ENCODE results near the gene ZFP28. TPM values are rescaled to one million over a fixed set of nuclear protein-coding genes. Genes with fewer than 3 reads are reported as not detected.

Gene ZFP28
- total RNA-seq (2014; rRNA removed; shearing (Covaris generic); ENCODE audit: low replicate concordance): not detected in 2 replicates

DNA sequence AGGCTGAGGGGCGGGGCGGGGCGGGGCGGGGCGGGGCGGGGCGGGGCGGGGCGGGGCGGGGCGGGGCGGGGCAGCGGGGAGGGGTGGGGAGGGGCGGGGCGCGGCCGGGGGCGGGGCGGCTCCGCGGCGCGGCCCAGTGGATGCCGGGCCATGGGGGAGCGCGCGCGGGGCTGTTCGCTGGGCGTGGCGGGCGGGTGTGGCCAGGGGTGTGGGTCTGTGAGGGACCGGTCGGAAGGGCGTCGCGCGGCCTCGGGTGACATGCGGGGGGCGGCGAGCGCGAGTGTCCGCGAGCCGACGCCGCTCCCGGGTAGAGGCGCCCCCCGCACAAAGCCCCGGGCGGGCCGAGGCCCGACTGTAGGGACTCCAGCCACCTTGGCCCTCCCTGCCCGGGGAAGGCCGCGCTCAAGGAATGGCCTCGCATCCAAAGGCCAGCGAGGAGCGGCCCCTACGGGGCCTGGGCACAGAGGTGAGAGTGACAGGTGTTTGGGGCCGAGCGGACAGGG, at the start of gene ZFP28:
Gene ZFP28, plus strand, starts transcription at position 188 of the 503 bp plus-strand sequence. Its CDS starts 71 bp downstream, at position 259.
- in situ Hi-C loops (cut with HindIII; ENCODE audit: low pct_unique_long_range_greater_than_20kb, low sequenced_read_pairs): no loop called here
- no peak for DNase-seq (ENCODE audit: low read depth)

DNA sequence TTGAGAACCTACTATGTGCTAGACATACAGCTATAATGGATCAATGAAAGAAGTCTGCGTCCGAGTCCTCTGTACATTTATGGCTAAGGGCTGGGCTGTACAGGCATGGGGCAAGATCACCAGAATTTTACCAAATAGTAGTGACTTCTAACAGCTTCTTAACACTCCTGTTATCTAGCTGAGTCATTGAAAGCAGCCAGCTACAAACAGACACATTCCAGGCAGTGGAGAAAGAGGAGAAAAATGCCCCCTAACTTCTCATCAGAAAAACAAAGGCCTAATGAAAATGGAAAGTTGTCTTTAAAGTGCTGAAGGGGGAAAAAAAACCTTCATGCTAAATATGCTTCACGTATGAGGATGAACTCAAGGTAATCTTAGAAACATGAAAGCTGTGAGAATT, 47.3 kb upstream of the ZFP28 start:
- in situ Hi-C loops (cut with HindIII; ENCODE audit: low pct_unique_long_range_greater_than_20kb, low sequenced_read_pairs): no loop called here
- no peak for DNase-seq (ENCODE audit: low read depth)

DNA sequence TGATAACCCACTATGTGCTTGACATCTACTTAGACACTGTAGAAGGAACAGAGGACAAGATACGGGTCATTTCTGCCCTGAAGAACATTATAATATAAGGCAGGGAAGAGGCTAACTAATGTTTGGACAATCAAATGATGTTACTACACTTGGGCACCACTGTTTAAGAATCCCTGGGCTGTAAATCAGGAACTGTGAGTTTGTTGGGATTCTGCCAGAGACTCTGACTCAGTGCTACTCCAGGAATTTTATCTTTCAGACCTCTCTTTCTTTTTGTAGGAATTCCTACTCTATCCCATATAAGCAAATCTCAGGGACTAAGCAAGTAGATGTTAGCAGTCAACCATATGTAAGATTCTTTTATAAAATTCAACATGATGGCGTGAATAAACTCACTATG, 34.2 kb upstream of the ZFP28 start:
- in situ Hi-C loops (cut with HindIII; ENCODE audit: low pct_unique_long_range_greater_than_20kb, low sequenced_read_pairs): no loop called here
- no peak for DNase-seq (ENCODE audit: low read depth)

DNA sequence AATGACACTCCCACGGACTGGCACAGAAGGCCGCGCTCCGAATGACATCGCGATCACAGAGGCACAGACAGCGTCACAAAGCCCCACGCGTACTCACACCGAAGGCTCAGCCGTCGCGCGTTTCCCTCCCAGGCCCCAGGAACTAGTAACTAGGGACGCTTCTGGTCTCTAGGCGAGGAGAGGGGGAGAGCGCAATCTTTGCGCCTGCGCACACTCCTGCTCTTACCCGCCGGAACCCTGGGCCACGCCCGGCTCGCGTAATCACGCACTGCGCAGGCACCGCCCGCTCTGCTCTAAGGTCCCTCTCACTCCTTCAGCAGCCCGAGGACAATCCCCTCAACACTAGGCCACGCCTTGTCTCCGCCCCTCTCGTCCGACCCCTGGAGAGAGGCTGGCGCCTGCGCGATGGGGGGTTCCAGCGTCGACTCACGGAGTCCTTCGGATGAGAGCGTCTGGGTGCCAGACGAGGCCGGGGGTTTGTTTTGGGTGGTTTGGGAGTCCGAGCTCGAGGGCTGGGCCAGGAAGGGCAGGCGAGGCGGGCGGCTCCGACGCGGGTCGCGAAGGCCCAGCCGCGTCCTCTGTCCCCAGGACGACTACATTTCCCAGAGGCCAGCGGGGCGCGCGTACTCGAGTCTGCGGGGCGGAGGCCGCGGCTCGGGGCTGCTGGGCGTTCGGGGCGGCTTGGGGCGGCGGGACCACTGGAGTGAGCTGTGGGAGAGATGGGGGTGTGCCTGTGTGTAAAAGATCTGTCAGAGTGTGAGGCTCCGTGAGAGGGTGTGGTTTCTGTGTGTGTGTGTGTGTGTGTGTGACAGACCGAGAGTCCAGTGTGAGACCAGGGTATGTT, 31.1 kb upstream of the ZFP28 start, which contains the start of gene ZNF471:
Gene ZNF471, plus strand, starts transcription at position 410 of the 844 bp plus-strand sequence. CDS start 3,717 bp downstream, outside the sequence.
- in situ Hi-C loops (cut with HindIII; ENCODE audit: low pct_unique_long_range_greater_than_20kb, low sequenced_read_pairs): no loop called here
- no peak for DNase-seq (ENCODE audit: low read depth)

DNA sequence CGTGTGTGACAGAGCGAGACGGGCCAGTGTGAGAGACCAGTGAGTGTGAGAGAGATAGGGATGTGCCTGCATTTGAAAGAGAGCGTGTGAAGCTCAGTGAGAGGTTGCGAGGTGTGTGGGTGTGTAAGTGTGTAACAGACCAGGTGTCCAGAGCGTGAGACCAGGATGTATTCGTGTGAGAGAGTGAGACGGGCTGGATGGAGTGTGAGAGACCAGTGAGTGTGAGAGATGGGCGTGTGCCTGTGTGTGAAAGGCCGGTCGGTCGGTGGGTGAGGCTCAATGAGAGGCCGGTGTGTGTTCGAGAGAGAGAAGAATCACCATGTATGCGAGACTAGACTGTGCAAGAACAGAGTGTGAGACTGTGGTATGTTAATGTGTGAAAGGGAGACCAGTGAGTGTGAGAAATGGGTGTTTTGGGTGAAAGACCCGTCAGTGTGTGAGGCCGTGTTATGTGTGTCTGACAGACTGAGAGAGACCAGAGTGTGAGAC, 30.4 kb upstream of the ZFP28 start:
- in situ Hi-C loops (cut with HindIII; ENCODE audit: low pct_unique_long_range_greater_than_20kb, low sequenced_read_pairs): no loop called here
- no peak for DNase-seq (ENCODE audit: low read depth)

DNA sequence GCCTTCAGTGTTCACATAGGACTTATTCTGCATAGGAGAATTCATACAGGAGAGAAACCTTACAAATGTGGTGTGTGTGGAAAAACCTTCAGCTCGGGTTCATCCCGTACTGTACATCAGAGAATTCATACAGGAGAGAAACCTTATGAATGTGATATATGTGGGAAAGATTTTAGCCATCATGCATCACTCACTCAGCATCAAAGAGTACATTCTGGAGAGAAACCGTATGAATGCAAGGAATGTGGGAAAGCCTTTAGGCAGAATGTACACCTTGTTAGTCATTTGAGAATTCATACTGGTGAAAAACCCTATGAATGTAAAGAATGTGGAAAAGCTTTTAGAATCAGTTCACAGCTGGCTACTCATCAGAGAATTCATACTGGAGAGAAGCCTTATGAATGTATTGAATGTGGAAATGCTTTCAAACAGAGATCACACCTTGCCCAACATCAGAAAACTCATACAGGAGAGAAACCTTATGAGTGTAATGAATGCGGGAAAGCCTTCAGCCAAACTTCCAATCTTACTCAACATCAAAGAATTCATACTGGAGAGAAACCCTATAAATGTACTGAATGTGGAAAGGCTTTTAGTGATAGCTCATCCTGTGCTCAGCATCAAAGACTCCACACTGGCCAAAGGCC, 13.4 kb upstream of the ZFP28 start:
- in situ Hi-C loops (cut with HindIII; ENCODE audit: low pct_unique_long_range_greater_than_20kb, low sequenced_read_pairs): no loop called here
- no peak for DNase-seq (ENCODE audit: low read depth)

DNA sequence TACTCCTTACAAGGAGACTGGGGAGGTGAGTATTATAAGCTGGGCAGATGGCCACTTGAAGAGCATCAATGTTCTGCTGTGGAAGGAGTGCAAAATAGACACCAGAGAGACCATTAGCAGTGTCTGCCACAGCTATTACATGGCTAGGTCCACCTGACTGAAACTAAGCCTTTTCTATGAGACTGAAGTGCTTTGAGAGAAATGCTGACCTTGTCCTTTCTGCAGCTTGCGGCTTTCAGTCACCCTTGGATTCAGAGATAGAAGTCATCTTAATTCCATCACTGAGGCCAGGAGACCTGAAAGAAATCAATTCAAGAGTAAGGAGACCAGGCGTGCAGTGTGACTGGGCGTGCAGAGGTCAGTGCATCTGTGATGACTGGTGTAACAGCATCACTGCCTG, 1.3 kb upstream of the ZFP28 start:
- DNase-seq (ENCODE audit: low read depth): no peak
- in situ Hi-C loops (cut with HindIII; ENCODE audit: low pct_unique_long_range_greater_than_20kb, low sequenced_read_pairs): no loop called here

DNA sequence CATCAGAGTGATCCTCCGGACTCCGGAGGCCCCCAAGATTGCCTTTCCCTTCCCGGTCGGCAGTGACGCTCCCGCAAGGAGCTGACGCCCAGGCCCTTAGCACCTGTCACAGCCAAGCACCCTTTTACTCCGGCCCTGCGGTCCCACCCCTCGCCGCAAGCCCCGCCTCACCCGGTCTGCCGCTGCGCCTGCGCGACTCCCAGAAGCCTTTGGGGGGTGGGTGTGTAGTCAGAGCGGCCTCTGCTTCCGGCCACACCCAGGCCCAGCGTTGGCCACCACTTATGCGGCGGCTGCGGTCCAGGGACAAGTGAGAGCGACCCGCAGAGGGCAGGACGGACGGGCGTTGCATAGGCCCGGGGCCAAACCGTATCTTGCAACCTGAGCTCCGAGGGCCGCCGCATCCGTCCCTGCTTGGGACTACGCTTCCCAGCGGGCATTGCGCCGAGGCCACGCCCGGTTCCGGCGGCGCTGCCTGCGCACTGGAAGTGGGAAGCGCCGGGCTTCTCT, 441 bp upstream of the ZFP28 start:
- in situ Hi-C loops (cut with HindIII; ENCODE audit: low pct_unique_long_range_greater_than_20kb, low sequenced_read_pairs): no loop called here
- DNase-seq (ENCODE audit: low read depth): no peak

DNA sequence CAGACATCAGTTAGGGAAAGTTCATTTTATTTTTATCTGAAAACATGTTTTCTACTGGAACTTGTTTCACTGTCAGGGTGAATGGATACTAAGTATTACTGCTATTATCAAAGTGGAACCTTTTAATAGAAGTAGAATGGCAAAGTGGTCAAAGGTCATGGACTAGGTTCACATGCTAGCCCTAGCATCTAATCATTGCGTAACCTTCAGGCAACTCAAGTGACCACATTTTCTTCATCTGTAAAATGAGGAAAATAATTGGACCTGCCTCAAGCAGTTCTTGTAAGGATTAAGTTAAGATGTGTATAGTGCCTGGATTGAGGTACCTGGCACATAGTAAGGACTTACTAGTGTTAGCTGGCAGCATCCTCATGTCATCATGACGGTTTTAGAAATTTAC, 5.0 kb downstream of the ZFP28 start:
- in situ Hi-C loops (cut with HindIII; ENCODE audit: low pct_unique_long_range_greater_than_20kb, low sequenced_read_pairs): no loop called here
- DNase-seq (ENCODE audit: low read depth): no peak

DNA sequence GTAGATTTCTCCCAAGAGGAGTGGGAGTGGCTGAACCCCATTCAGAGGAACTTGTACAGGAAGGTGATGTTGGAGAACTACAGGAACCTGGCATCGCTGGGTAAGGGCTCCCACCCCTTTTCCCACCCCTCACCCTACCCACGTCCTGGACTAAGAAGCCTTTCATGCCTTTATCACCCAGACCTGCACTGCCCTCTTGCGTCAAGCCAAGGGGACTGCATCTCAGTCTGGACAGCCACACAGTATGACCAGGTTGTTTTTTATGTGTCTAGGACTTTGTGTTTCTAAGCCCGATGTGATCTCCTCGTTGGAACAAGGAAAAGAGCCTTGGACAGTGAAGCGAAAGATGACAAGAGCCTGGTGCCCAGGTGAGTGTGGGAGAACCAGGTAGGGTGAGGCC, 8.8 kb downstream of the ZFP28 start:
- DNase-seq (ENCODE audit: low read depth): no peak
- in situ Hi-C loops (cut with HindIII; ENCODE audit: low pct_unique_long_range_greater_than_20kb, low sequenced_read_pairs): no loop called here

DNA sequence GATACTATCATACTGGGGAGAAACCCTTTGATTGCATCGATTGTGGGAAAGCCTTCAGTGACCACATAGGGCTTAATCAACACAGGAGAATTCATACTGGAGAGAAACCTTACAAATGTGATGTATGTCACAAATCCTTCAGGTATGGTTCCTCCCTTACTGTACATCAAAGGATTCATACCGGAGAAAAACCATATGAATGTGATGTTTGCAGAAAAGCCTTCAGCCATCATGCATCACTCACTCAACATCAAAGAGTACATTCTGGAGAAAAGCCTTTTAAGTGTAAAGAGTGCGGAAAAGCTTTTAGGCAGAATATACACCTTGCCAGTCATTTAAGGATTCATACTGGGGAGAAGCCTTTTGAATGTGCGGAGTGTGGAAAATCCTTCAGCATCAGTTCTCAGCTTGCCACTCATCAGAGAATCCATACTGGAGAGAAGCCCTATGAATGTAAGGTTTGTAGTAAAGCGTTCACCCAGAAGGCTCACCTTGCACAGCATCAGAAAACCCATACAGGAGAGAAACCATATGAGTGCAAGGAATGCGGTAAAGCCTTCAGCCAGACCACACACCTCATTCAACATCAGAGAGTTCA, 15.6 kb downstream of the ZFP28 start:
- DNase-seq (ENCODE audit: low read depth): no peak
- in situ Hi-C loops (cut with HindIII; ENCODE audit: low pct_unique_long_range_greater_than_20kb, low sequenced_read_pairs): no loop called here

DNA sequence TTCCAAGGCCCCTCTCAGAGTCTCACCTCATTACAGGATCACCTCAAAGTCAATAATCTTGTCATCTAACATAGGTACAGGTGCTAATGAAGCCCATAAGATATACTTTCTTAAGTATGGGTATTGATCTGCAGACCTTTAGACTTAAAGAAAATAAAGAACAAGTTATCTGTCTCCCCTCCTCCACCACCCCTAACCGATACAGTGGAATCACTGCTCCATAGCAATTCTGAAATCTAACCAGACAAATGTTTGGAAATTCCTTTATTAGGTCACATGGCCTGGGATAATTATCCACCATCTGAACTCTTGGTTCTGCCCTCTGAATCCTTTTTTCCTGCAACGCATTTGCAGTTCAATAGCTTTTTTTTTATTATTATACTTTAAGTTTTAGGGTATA, 24.0 kb downstream of the ZFP28 start:
- no peak for DNase-seq (ENCODE audit: low read depth)
- in situ Hi-C loops (cut with HindIII; ENCODE audit: low pct_unique_long_range_greater_than_20kb, low sequenced_read_pairs): no loop called here

DNA sequence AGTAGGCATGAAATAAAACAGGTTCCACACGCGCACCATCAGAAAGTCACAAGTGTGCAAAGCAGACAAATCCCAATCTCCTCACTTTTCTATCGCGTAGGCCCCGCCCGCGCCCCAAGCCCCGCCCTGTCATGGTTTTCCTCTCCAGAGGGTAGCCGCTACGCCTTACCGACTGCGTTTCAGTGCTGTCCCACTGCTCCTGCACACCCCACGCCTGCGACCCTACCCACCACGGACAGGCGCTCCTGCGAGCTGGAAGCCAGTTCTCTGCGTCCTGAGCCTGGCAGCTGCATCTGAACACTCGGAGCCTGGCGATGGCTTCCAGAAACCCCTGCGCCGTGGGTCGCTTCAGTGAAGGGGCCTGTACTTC, 28.1 kb downstream of the ZFP28 start:
- in situ Hi-C loops (cut with HindIII; ENCODE audit: low pct_unique_long_range_greater_than_20kb, low sequenced_read_pairs): no loop called here
- DNase-seq (ENCODE audit: low read depth): no peak

DNA sequence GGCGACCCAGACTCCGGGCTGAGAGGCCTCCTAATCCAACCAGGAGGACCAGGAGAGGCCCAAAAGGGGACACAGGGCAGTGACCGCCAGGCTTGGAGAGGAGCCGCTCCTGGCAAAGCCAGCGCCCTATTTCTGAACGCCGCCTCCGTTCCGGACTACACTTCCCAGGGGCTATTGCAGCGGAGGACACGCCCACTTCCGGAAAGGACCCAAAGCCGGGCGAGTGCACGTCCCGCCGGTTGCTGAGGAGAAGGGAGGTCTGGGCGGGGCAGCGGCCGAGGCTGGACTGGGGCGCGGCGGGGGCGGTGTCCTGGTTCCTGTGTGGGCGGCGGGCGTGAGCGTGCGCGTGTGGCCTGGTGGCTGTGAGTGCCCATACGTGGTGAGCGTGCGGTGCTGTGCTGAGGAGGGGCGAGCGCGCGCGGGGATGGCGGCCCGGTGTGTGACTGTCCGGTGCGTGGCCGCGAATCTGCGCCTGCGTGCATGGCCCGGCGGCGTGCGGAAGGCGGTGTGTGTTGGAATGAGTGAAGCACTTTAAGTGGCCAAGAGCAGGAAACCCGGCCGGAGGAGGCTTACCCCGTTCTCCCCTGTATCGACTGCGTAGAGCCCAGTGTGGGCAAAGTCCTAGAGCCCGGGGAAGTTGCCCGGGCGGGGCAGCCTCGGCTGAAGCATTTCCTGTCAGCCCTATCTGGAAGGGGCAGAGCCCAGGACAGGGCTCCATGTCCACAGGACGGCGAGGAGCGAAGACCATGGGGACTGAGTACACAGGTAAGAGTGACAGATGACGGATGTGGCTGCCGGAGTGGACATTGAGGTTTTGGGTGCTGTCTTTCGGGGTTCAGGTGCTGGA, 28.7 kb downstream of the ZFP28 start, which contains the start of gene ZNF470:
Gene ZNF470, plus strand, starts transcription at position 195 of the 847 bp plus-strand sequence. CDS start 2,844 bp downstream, outside the sequence.
- peak; percentile 96 for DNase-seq (ENCODE audit: low read depth)
- in situ Hi-C loops (cut with HindIII; ENCODE audit: low pct_unique_long_range_greater_than_20kb, low sequenced_read_pairs): no loop called here

DNA sequence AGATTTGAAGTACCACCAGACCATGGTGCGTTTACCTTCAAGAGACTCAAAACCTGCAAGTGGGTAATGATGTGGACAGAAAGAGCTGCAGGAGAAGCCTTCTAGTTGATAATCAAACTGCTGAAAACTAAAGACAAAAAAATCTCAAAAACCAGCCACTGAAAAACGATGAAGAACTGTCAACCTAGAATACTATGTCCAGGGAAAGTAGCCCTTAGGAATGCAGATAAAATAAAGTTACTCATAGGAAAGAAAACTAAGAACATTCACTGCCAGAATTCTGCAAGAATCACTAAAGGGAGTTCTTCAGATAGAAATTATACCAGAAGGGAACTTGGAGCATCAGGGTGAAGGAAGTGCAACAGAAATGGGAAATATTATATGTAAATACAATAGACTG, 33.8 kb downstream of the ZFP28 start:
- in situ Hi-C loops (cut with HindIII; ENCODE audit: low pct_unique_long_range_greater_than_20kb, low sequenced_read_pairs): no loop called here
- DNase-seq (ENCODE audit: low read depth): no peak

DNA sequence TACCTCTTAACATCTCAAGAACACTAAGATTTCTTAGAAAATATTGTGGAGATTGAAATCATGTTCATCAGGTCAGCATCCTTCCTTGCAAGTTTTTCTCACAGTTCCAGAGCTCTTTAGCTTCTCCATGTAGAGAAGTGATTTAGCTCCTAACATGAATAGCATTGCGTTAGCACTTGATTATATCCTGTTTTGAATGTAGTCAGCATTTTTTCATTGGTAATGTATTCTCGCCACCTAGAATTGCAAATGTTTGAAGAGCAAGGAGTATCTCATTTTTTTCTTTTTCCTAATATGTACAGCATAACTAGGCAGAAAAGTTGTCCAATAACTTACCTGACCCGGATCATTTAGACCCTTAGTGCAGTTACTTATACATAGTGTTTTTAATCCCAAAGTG, 35.2 kb downstream of the ZFP28 start:
- DNase-seq (ENCODE audit: low read depth): no peak
- in situ Hi-C loops (cut with HindIII; ENCODE audit: low pct_unique_long_range_greater_than_20kb, low sequenced_read_pairs): no loop called here

DNA sequence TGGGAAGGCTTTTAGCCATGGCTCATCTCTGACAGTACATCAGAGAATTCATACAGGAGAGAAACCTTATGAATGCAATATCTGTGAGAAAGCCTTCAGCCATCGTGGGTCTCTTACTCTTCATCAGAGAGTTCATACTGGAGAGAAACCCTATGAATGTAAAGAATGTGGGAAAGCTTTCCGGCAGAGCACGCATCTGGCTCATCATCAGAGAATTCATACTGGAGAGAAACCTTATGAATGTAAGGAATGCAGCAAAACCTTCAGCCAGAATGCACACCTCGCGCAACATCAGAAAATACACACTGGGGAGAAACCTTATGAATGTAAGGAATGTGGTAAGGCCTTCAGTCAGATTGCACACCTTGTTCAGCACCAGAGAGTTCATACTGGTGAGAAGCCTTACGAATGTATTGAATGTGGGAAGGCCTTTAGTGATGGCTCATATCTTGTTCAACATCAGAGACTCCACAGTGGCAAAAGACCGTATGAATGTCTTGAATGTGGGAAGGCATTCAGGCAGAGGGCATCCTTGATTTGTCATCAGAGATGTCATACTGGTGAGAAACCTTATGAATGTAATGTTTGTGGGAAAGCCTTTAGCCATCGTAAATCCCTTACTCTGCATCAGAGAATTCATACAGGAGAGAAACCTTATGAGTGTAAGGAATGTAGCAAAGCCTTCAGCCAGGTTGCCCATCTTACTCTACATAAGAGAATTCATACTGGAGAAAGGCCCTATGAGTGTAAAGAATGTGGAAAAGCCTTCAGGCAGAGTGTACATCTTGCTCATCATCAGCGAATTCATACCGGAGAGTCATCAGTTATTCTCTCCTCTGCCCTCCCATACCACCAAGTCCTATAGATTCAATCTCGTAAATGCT, 39.2 kb downstream of the ZFP28 start:
- in situ Hi-C loops (cut with HindIII; ENCODE audit: low pct_unique_long_range_greater_than_20kb, low sequenced_read_pairs): no loop called here

More for the DNA sequence above, 39.2 kb downstream of the ZFP28 start:
- DNase-seq (ENCODE audit: low read depth): peak; percentile 33
